Hepatocyte (in vitro differentiated cells): ENCODE results near the gene UMAD1. TPM values are rescaled to one million over a fixed set of nuclear protein-coding genes. Genes with fewer than 3 reads are reported as not detected.

Experiments
- DNase-seq: peaks from one replicate; pipeline ENCODE4 v3.0.0-alpha.2; 2016; ENCODE audit warnings: low spot score
- H2AFZ ChIP-seq: fragments of 200-600 bp; sonication (generic); 2 replicates; pipeline ENCODE4 v1.6.0; 2016; ENCODE audit warnings: antibody characterized with exemption, mild to moderate bottlenecking
- H3K27ac ChIP-seq: fragments of 200-600 bp; sonication (generic); 2 replicates; pipeline ENCODE4 v1.5.1; 2016; ENCODE audit warnings: mild to moderate bottlenecking
- H3K27me3 ChIP-seq: fragments of 200-600 bp; sonication (generic); 2 replicates; pipeline ENCODE4 v1.6.1; 2016
- H3K36me3 ChIP-seq: fragments of 200-600 bp; sonication (generic); replicated peaks from 2 replicates; pipeline ENCODE4 v1.5.1; 2016; ENCODE audit warnings: low read depth; ENCODE audit not compliant: insufficient read depth
- H3K4me1 ChIP-seq: fragments of 200-600 bp; sonication (generic); 2 replicates; pipeline ENCODE4 v1.5.1; 2016; ENCODE audit warnings: mild to moderate bottlenecking, moderate library complexity; ENCODE audit not compliant: insufficient read depth
- H3K4me2 ChIP-seq: fragments of 200-600 bp; sonication (generic); 2 replicates; pipeline ENCODE4 v1.6.0; 2016
- H3K4me3 ChIP-seq: fragments of 200-600 bp; sonication (generic); 2 replicates; pipeline ENCODE4 v1.5.1; 2016; ENCODE audit warnings: mild to moderate bottlenecking
- H3K79me2 ChIP-seq: fragments of 200-600 bp; sonication (generic); 2 replicates; pipeline ENCODE4 v1.6.0; 2017; ENCODE audit warnings: mild to moderate bottlenecking
- H3K9me2 ChIP-seq: fragments of 200-600 bp; sonication (generic); replicated peaks from 2 replicates; pipeline ENCODE4 v1.6.0; 2017; ENCODE audit warnings: mild to moderate bottlenecking; ENCODE audit not compliant: insufficient read depth
- H3K9me3 ChIP-seq: fragments of 200-600 bp; sonication (generic); 2 replicates; pipeline ENCODE4 v1.5.1; 2016; ENCODE audit warnings: low read depth, mild to moderate bottlenecking
- H4K20me1 ChIP-seq: fragments of 200-600 bp; sonication (generic); 2 replicates; pipeline ENCODE4 v1.6.0; 2016; ENCODE audit warnings: mild to moderate bottlenecking; ENCODE audit not compliant: insufficient read depth, poor library complexity, severe bottlenecking
- CTCF ChIP-seq: fragments of 200-600 bp; sonication (generic); IDR thresholded peaks from 2 replicates; pipeline ENCODE4 v1.5.1; 2016; ENCODE audit warnings: antibody characterized with exemption, mild to moderate bottlenecking; ENCODE audit not compliant: poor library complexity
- EZH2 ChIP-seq: fragments of 200-600 bp; sonication (generic); IDR thresholded peaks from 2 replicates; pipeline ENCODE4 v1.6.1; 2016; ENCODE audit warnings: antibody characterized with exemption, mild to moderate bottlenecking, borderline replicate concordance
- EZH2phosphoT487 ChIP-seq: fragments of 200-600 bp; sonication (generic); IDR thresholded peaks from one replicate; pipeline ENCODE4 v1.6.1; 2018; ENCODE audit warnings: antibody characterized with exemption, mild to moderate bottlenecking, low read depth, moderate library complexity; ENCODE audit not compliant: unreplicated experiment, severe bottlenecking
- WGBS: methylation state at CpG from one replicate; pipeline ENCODE4 v1.1.6; 2016; ENCODE audit warnings: low lambda C conversion rate; ENCODE audit errors: missing lambda C conversion rate; 5-methylcytosine and 5-hydroxymethylcytosine counted together
- polyA plus RNA-seq: library from polyadenylated mRNA; unstranded; fragments of >200 nt; fragmentation: Nextera tagmentation; extraction: Ambion mirVana; gene quantifications from 2 replicates; pipeline ENCODE4 v1.2.1, GENCODE V29; 2016
- total RNA-seq: library from RNA; depleted of rRNA; stranded (reverse); fragments of >200 nt; gene quantifications from 2 replicates; pipeline ENCODE4 v1.2.3, GENCODE V29; 2014

UMAD1 gene
- total and polyA plus RNA-seq, 2 experiments from 2014 or later: 15.7 to 29.0 TPM

DNA sequence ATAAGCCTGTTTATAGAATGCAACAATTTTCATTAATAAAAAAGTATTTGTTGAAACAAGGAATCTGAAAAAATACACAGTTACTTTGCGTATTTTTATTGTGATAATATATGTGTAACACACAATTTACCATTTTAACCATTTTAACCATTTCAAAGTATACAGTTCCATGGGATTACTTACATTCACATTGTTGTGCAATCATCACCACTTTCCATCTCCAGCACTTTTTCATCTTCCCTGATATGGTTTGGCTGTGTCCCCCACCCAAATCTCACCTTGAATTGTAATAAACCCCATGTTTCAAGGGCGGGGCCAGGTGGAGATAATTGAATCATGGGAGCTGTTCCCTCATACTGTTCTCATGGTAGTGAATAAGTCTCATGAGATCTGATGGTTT is 266.8 kb downstream of the UMAD1 start:
- Histone ChIP-seq H3K9me2 (no peaks in the 10 kb centered on the region), H3K4me1 (peaks cover 5% of the 10 kb centered on the region), H3K4me3 (no peak overlapping the region), H3K27ac (no peak overlapping the region), H3K27me3 (no peaks in the 10 kb centered on the region), H4K20me1 (no peaks in the 10 kb centered on the region), H2AFZ (no peak overlapping the region), H3K9me3 (no peaks in the 10 kb centered on the region), H3K79me2 (no peaks in the 10 kb centered on the region), H3K36me3 (no peaks in the 10 kb centered on the region), H3K4me2 (no peak overlapping the region)
- 100% methylated on average over 2 of the region's 2 CpGs for WGBS
- no peak for TF ChIP-seq EZH2
- TF ChIP-seq CTCF: no peak
- TF ChIP-seq EZH2phosphoT487: no peak
- DNase-seq: no peak

DNA sequence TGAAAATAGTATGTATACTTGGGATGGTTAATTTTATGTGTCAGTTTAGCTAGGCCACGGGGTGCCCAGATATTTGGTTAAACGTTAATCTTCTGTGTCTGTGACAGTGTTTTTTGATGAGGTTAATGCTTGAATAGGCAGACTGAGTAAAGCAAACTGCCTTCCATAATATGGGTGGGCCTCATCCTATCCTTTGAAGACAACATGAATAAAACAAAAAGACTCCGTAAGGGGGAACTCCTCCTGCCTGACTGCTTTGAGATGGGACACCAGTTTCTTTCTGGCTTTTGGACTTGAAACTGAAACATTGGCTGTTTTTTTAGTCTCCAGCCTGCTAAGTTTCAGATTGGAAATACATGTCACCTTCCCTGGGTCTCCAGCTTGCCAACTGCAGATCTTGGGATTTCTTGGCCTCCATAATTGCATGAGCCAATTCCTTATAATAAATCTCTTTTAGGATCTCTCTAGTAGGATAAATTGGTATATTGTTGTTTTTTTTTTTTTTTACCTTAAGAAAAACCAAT is 268.1 kb downstream of the UMAD1 start:
- Histone ChIP-seq H3K36me3 (no peaks in the 10 kb centered on the region), H4K20me1 (no peaks in the 10 kb centered on the region), H3K9me3 (no peaks in the 10 kb centered on the region), H3K4me1 (peaks cover 5% of the 10 kb centered on the region), H3K4me2 (no peak overlapping the region), H3K79me2 (no peaks in the 10 kb centered on the region), H3K27me3 (no peaks in the 10 kb centered on the region), H2AFZ (no peak overlapping the region), H3K27ac (no peak overlapping the region), H3K9me2 (no peaks in the 10 kb centered on the region), H3K4me3 (no peak overlapping the region)
- DNase-seq: no peak
- whole genome bisulfite sequencing: 61% methylated on average over 3 of the region's 3 CpGs
- TF ChIP-seq CTCF: no peak
- no peak for TF ChIP-seq EZH2phosphoT487
- no peak for TF ChIP-seq EZH2

DNA sequence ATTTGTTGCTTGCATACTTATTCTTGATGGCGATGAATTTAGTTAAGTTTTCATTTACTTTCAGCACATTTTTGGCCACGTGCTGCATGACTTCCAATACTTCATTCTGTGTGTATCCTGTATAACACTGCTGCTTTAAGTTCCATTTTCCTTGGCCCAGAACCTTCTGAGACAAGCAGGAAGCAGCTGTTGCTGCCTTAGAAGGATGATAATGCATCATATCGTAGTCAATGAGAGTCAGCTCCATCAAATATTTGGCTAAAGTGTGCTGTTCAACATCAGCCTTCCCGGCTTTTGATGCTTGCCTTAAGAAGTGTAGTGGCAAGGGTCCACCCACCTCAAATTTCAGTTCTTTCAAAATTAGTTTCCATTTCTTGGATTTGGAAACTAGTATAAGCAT is 268.8 kb downstream of the UMAD1 start:
- no peaks in the 10 kb centered on the region for H3K79me2 ChIP-seq
- no peak overlapping the region for H3K4me3 ChIP-seq
- no peaks in the 10 kb centered on the region for H3K9me3 ChIP-seq
- DNase-seq: no peak
- no peaks in the 10 kb centered on the region for H3K27me3 ChIP-seq
- no peaks in the 10 kb centered on the region for H4K20me1 ChIP-seq
- H3K4me1 ChIP-seq: peaks cover 5% of the 10 kb centered on the region
- whole genome bisulfite sequencing: 75% methylated on average over 4 of the region's 4 CpGs
- no peaks in the 10 kb centered on the region for H3K9me2 ChIP-seq
- no peak overlapping the region for H3K27ac ChIP-seq
- H2AFZ ChIP-seq: no peak overlapping the region
- no peak overlapping the region for H3K4me2 ChIP-seq
- no peak for TF ChIP-seq EZH2phosphoT487
- TF ChIP-seq EZH2: no peak
- no peak for TF ChIP-seq CTCF
- H3K36me3 ChIP-seq: no peaks in the 10 kb centered on the region
